Testis (tissue), 3 donors: Measurements from ENCODE around the gene CCDC57. TPM values are rescaled to one million over a fixed set of nuclear protein-coding genes. Genes with fewer than 3 reads are reported as not detected.
A peak's percentile ranks its signal among the peaks of the same experiment; 100 is the strongest.

Experiments
- DNase-seq: peaks from one replicate; pipeline ENCODE4 v3.0.0-alpha.2; 2019
- H3K27ac ChIP-seq, 2 donors: fragments of 200-600 bp; sonication (generic); one replicate each; pipeline ENCODE4 v1.5.1; 2019
- H3K27me3 ChIP-seq: fragments of 200-600 bp; sonication (generic); one replicate; pipeline ENCODE4 v1.5.1; 2019
- H3K36me3 ChIP-seq: fragments of 200-600 bp; sonication (generic); one replicate; pipeline ENCODE4 v1.5.1; 2017; ENCODE audit warnings: low read depth; ENCODE audit errors: missing control alignments
- H3K4me1 ChIP-seq: fragments of 200-600 bp; sonication (generic); one replicate; pipeline ENCODE4 v1.5.1; 2019
- H3K4me3 ChIP-seq, 2 donors: fragments of 200-600 bp; sonication (generic); one replicate each; pipeline ENCODE4 v1.5.1; 2017 to 2019
- H3K9me3 ChIP-seq: fragments of 200-600 bp; sonication (generic); one replicate; pipeline ENCODE4 v1.5.1; 2017
- POLR2A ChIP-seq: fragments of 450-650 bp; IDR thresholded peaks from one replicate; pipeline ENCODE4 v1.6.1; 2017; ENCODE audit warnings: antibody characterized with exemption, mild to moderate bottlenecking, moderate library complexity
- WGBS, 2 donors: methylation state at CpG; one replicate each; pipeline ENCODE4 v1.1.5; 2018; 5-methylcytosine and 5-hydroxymethylcytosine counted together
- intact Hi-C: fragments of 100-400 bp; cut with DNase I; formaldehyde crosslinking; loops from one replicate; pipeline ENCODE4 v1.15.1; 2023; ENCODE audit warnings: low total_unique reads
- polyA plus RNA-seq: library from polyadenylated mRNA; stranded (reverse); fragments of 350-450 nt; fragmentation: Illumina TruSeq; extraction: RNeasy Lipid Tissue Mini Kit (QIAGEN cat#74804); gene quantifications from one replicate; pipeline ENCODE4 v1.2.3, GENCODE V29; 2014; ENCODE audit warnings: low read depth, low replicate concordance; ENCODE audit not compliant: insufficient read depth
- total RNA-seq, 2 donors: library from RNA; depleted of rRNA; stranded (reverse); fragments of >200 nt; gene quantifications; one replicate each; pipeline ENCODE4 v1.2.3, GENCODE V29; 2016
- TF ChIP-seq, protein P1 (sequence below), 3 experiments: fragments of 450-650 bp in 2 of 3; fragments of 200-600 bp in 1 of 3; sonication (generic) in 1 of 3; IDR thresholded peaks; one replicate each; pipeline ENCODE4 v1.5.1; 2016 to 2019; ENCODE audit warnings: antibody characterized with exemption in 3 of 3, mild to moderate bottlenecking in 2 of 3, moderate library complexity in 1 of 3

CCDC57 gene
- total and polyA plus RNA-seq, 3 donors from 2014 or later: 61.3 to 111 (median 71.8) TPM

DNA sequence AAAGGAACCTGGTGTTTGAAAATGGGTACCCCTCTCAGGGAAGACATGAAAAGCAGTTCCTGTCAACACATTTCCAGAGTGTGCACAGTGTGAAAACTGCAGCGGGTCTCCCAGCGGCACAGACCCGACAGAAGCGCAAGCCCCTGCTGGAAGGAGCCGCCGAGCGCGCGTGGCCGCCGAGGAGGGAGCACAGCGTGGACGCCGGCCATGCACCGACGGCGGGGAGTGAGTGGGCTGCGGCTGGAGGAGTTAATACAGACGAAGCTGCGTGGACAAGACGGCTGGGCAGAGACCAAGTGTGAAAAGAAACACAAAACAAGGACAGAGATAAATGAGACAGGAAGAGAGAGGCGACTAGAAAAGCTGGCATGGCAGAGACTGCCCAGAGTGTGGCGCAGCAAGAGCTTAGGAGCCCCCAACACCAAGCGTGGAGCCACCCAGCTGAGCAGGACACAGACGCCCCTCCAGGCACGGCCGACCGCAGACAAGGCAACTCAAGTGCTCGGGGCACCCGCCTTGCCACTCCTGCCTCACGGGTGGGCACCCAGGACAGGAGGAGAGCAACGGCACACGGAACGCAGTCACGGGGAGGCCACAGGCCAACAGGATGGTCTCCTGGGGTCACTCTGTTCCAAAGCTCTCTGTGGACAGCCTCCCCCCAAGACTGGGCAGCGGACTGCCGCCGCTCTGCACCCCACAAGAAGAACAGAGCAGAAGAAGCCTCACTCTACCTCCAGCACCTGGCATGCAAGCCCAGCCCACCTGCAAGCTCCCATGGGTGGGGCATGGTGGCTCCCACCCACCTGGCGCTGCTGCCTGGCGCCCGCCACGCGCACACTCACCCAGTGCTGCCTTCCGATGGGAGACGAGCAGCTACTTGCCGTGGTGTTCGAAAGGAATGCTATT, 32.7 kb upstream of the CCDC57 start:
- Histone ChIP-seq H3K4me3 (no peak overlapping the region), H3K9me3 (no peaks in the 10 kb centered on the region), H3K27ac (peak overlapping the region in 1 of 2 donors; percentile 83), H3K4me1 (peaks cover 62% of the 10 kb centered on the region), H3K27me3 (no peaks in the 10 kb centered on the region), H3K36me3 (no peaks in the 10 kb centered on the region)
- no peak for TF ChIP-seq POLR2A
- WGBS, 2 donors: 70 to 73% methylated on average over 23 to 40 of the region's 47 CpGs
- intact Hi-C loops: loop anchor here (10.0 kb wide), 1 partner anchor 49 kb away; no protein-coding TSS in a partner anchor
- DNase-seq: peak; percentile 79

DNA sequence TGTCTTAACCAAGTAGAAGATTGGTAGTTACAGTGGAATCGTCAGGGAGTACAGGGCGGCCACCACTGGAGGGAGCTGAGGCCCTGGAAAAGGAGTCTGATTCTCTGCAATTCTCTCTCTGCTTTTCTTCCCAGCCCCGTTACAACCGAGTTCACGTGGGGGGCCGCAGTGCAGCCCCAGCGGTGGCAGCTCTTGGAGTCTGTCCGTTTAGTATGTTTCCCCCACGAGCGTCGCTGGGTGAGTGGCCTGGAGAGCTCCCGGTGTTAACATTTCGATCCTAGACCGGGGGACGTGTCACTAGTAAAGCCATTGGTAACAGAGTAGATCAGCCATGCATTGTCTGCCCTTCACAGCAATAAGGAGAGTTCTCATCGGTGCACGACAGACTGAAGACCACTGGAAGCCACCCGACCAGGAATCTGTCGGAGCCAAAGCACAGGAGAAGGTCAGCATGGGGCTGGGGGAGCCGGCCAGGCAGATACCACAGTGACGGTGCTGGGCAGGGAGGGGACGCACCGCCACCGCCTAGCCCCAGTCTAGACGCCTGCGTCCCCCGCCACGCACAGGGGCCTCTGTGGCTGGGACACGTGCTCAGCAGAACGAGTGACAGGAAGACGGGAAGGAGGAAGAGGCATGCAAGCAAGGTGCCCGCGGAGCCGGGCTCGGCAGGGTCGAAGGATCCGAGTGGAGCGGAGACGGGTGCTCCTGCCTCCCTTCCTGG, 31.9 kb upstream of the CCDC57 start:
- no peak overlapping the region for H3K4me3 ChIP-seq
- intact Hi-C loops: loop anchor here (10.0 kb wide), 1 partner anchor 50 kb away; no protein-coding TSS in a partner anchor
- no peak overlapping the region for H3K27ac ChIP-seq
- WGBS, 2 donors: 72 to 77% methylated on average over 26 to 39 of the region's 39 CpGs
- H3K36me3 ChIP-seq: no peaks in the 10 kb centered on the region
- TF ChIP-seq, protein P1, sequence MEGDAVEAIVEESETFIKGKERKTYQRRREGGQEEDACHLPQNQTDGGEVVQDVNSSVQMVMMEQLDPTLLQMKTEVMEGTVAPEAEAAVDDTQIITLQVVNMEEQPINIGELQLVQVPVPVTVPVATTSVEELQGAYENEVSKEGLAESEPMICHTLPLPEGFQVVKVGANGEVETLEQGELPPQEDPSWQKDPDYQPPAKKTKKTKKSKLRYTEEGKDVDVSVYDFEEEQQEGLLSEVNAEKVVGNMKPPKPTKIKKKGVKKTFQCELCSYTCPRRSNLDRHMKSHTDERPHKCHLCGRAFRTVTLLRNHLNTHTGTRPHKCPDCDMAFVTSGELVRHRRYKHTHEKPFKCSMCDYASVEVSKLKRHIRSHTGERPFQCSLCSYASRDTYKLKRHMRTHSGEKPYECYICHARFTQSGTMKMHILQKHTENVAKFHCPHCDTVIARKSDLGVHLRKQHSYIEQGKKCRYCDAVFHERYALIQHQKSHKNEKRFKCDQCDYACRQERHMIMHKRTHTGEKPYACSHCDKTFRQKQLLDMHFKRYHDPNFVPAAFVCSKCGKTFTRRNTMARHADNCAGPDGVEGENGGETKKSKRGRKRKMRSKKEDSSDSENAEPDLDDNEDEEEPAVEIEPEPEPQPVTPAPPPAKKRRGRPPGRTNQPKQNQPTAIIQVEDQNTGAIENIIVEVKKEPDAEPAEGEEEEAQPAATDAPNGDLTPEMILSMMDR (IDR thresholded peaks at IDR 0.05): peak; percentile 53 to 59 (median 57)
- no peak for TF ChIP-seq POLR2A
- H3K9me3 ChIP-seq: no peaks in the 10 kb centered on the region
- peak; percentile 58 for DNase-seq
- no peaks in the 10 kb centered on the region for H3K27me3 ChIP-seq
- peaks cover 70% of the 10 kb centered on the region for H3K4me1 ChIP-seq

DNA sequence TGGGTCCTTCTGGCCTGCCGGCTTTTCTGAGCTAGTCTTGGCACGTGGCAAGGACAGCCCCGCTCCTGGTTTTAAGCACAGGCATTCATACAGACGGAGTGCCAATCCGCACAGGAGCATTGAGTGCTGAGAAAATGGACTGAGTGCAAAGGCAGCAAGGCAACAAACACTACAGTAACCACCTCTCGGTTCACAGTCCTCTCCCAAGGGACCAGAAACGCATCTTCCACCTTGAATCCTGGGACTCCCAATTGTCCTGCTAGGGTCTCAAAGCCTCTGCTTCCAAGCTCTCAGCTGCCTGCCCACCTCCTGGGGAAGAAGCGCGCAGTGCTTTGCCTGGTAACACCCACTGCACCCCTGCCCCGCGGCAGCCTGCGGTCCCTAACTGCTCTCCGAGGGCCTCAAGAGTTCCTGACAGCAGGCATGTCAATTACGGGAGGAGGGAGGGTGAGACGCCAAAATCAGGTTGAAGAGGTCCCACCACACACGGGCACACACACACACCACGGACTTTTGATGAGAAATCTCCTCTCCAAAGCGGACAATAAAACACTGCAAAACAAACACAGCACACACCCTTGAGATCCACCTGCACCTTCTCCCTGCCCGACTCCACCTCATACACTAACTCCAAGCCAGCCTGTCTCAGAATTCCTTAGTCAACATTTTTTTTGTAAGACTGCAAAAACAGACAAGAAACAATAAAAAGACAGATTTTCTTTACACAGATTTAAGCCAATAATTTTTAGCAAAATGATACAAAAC, 31.2 kb upstream of the CCDC57 start:
- Histone ChIP-seq H3K4me1 (peaks cover 77% of the 10 kb centered on the region), H3K27me3 (no peaks in the 10 kb centered on the region), H3K4me3 (no peak overlapping the region), H3K9me3 (no peaks in the 10 kb centered on the region), H3K27ac (peak overlapping the region in 1 of 2 donors; percentile 86), H3K36me3 (no peaks in the 10 kb centered on the region)
- WGBS, 2 donors: 90 to 93% methylated on average over 13 to 19 of the region's 19 CpGs
- no peak for DNase-seq
- intact Hi-C loops: loop anchor here (10.0 kb wide), 1 partner anchor 51 kb away; no protein-coding TSS in a partner anchor
- TF ChIP-seq, protein P1 (IDR thresholded peaks at IDR 0.05): no peak
- TF ChIP-seq POLR2A: no peak

DNA sequence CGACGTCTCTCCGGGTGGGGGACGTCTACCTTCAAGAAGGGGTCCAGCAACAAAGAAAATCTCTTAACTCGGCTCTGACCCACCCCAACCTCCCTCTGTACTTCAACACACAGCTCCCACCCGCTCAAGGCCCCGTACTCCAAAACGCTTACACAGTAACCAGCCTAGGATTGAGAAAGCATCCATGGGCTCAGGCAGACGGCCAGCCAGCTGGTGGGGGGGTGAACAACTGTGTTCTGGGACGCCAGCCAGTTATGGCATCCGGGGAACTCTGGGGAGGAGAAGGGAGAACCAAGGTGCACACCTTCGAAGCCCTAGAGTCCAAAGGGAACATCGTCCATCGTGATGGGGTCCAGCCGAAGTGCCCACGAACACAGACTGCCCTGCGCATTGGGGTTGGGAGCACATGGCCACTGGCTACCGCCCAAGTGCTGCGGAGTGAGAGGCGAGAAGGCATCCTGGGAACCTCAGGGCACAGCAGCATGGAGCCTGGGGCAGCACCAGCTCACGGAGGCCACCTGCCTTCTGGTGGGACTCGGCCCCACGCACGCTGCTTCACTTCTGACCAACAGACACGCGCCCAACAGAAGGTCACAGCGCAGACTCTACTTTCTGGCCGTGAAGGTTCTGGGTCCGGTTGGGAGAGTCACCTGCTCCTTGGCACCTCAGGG, 30.5 kb upstream of the CCDC57 start:
- DNase-seq: peak; percentile 87
- intact Hi-C loops: loop anchor here (10.0 kb wide), 1 partner anchor 52 kb away; no protein-coding TSS in a partner anchor
- WGBS, 2 donors: 63 to 66% methylated on average over 14 to 26 of the region's 29 CpGs
- TF ChIP-seq, protein P1 (IDR thresholded peaks at IDR 0.05): no peak
- TF ChIP-seq POLR2A: no peak
- Histone ChIP-seq H3K4me1 (peaks cover 84% of the 10 kb centered on the region), H3K9me3 (no peaks in the 10 kb centered on the region), H3K27ac (peak overlapping the region; percentile 78 to 86), H3K4me3 (no peak overlapping the region), H3K27me3 (no peaks in the 10 kb centered on the region), H3K36me3 (no peaks in the 10 kb centered on the region)
